GM13977 (cell line): ENCODE data around the gene SKP1.

Source experiments
- DNase-seq: peaks from one replicate; pipeline ENCODE4 v3.0.0; 2012; ENCODE audit warnings: low spot score
- CTCF ChIP-seq: IDR thresholded peaks from 2 replicates; pipeline ENCODE4 v1.5.1; 2012; ENCODE audit warnings: mild to moderate bottlenecking, control low read depth; ENCODE audit not compliant: insufficient read depth; ENCODE audit errors: extremely low read depth, missing control alignments
- in situ Hi-C: fragments of 300-500 bp; cut with MboI; formaldehyde crosslinking; loops from one replicate; pipeline ENCODE4 v1.12.0; 2022; ENCODE audit warnings: low sequenced_read_pairs, low pct_unique_long_range_greater_than_20kb, mixed read lengths, inconsistent platforms; ENCODE audit not compliant: unreplicated experiment

Gene SKP1

GRCh38 chr5:134209477-134210245 lies 32.9 kb upstream of the SKP1 start:
- in situ Hi-C loops: no loop called here
- TF ChIP-seq CTCF: no peak
- DNase-seq: no peak

GRCh38 chr5:134207696-134208095 lies 30.9 kb upstream of the SKP1 start:
- in situ Hi-C loops: no loop called here
- DNase-seq: no peak
- no peak for TF ChIP-seq CTCF

- no peak for TF ChIP-seq CTCF
- no peak for DNase-seq
- in situ Hi-C loops: no loop called here
Observed at GRCh38 chr5:134206627-134207160, 29.9 kb upstream of the SKP1 start.

GRCh38 chr5:134204575-134204974 lies 27.8 kb upstream of the SKP1 start:
- in situ Hi-C loops: no loop called here
- no peak for DNase-seq
- TF ChIP-seq CTCF: no peak

GRCh38 chr5:134203630-134204029 lies 26.9 kb upstream of the SKP1 start:
- no peak for DNase-seq
- no peak for TF ChIP-seq CTCF
- in situ Hi-C loops: no loop called here

GRCh38 chr5:134195666-134196065 lies 18.9 kb upstream of the SKP1 start:
- TF ChIP-seq CTCF: no peak
- in situ Hi-C loops: no loop called here
- no peak for DNase-seq
